Lung (tissue), 12 donors: ENCODE data around the gene PDE9A. TPM values are rescaled to one million over a fixed set of nuclear protein-coding genes. Genes with fewer than 3 reads are reported as not detected.

ENCODE experiments used
- ATAC-seq: fragments of 200-7000 bp; cut with Tn5 transposase; one replicate; pipeline ENCODE4 v1.9.1; 2020; ENCODE audit warnings: moderate number of reproducible peaks; ENCODE audit not compliant: insufficient read depth, low FRiP score
- DNase-seq, 3 donors: peaks; one replicate each; pipeline ENCODE4 v3.0.0-alpha.2; 2013 to 2017
- H3K27ac ChIP-seq, 2 donors: one replicate each; pipeline ENCODE4 v1.5.1; 2013; ENCODE audit warnings: mild to moderate bottlenecking in 2 of 2, moderate library complexity in 2 of 2, control low read depth in 1 of 2, inconsistent platforms in 1 of 2, low read depth in 1 of 2, low read length in 1 of 2
- H3K27me3 ChIP-seq, 3 donors: one replicate each; pipeline ENCODE4 v1.5.1; 2013; ENCODE audit warnings: low read length in 2 of 3; ENCODE audit not compliant: control insufficient read depth in 3 of 3, insufficient read depth in 3 of 3
- H3K36me3 ChIP-seq, 4 donors: one replicate each; pipeline ENCODE4 v1.5.1; 2013; ENCODE audit warnings: low read length in 4 of 4, mild to moderate bottlenecking in 1 of 4, moderate library complexity in 1 of 4; ENCODE audit not compliant: control insufficient read depth in 4 of 4, insufficient read depth in 4 of 4
- H3K4me1 ChIP-seq, 5 donors: one replicate each; pipeline ENCODE4 v1.5.1; 2013; ENCODE audit warnings: low read length in 5 of 5, mild to moderate bottlenecking in 2 of 5, moderate library complexity in 1 of 5; ENCODE audit not compliant: control insufficient read depth in 5 of 5, insufficient read depth in 5 of 5
- H3K4me3 ChIP-seq: one replicate; pipeline ENCODE4 v1.5.1; 2013; ENCODE audit warnings: mild to moderate bottlenecking, control low read depth, moderate library complexity
- H3K9ac ChIP-seq, 2 donors: one replicate each; pipeline ENCODE4 v1.5.1; 2013; ENCODE audit warnings: low read length in 2 of 2, control low read depth in 1 of 2; ENCODE audit not compliant: insufficient read depth in 1 of 2
- H3K9me3 ChIP-seq, 4 donors: one replicate each; pipeline ENCODE4 v1.5.1; 2013; ENCODE audit warnings: low read length in 3 of 4, mild to moderate bottlenecking in 1 of 4, moderate library complexity in 1 of 4; ENCODE audit not compliant: control insufficient read depth in 4 of 4, insufficient read depth in 3 of 4
- CTCF ChIP-seq: IDR thresholded peaks from 2 replicates; pipeline ENCODE4 v1.5.1; 2012; ENCODE audit warnings: mild to moderate bottlenecking; ENCODE audit errors: control extremely low read depth, extremely low read depth
- WGBS, 2 donors: extraction: QIAGEN DNeasy Blood & Tissue Kit; methylation state at CpG; one replicate each; pipeline ENCODE4 v1.1.7; 2013; 5-methylcytosine and 5-hydroxymethylcytosine counted together
- polyA plus RNA-seq, 2 donors: library from polyadenylated mRNA; stranded (reverse); fragments of 200-250 nt; gene quantifications; one replicate each; pipeline ENCODE4 v1.2.1, GENCODE V29; 2013
- total RNA-seq, 2 donors: library from RNA; depleted of rRNA in 1 of 2; stranded (reverse); fragments of >200 nt in 1 of 2; gene quantifications; one replicate each; pipeline ENCODE4 v1.2.1, GENCODE V29; 2014 to 2021
- donor health status: control.
- donor health status: control.
- donor health status: Bipolar disorder and iron deficiency.
- donor health status: healthy.
- donor health status: DM: yes; HTN: yes; CAD: no.

The PDE9A gene
- total and polyA plus RNA-seq, 4 donors, result 5.3 to 17.0 (median 6.9) TPM

GRCh38 chr21:42705746-42706374 is 52.4 kb downstream of the PDE9A start:
- Histone ChIP-seq H3K9ac (no peak overlapping the region), H3K36me3 (no peaks in the 10 kb centered on the region), H3K4me3 (no peak overlapping the region), H3K4me1 (no peaks in the 10 kb centered on the region), H3K9me3 (no peaks in the 10 kb centered on the region), H3K27me3 (no peaks in the 10 kb centered on the region), H3K27ac (no peak overlapping the region)
- TF ChIP-seq CTCF, result no peak
- WGBS, 2 donors, result 81 to 95% methylated on average over 14 of the region's 14 CpGs
- DNase-seq (no peak), ATAC-seq (no peak)

GRCh38 chr21:42706765-42707164 is 53.3 kb downstream of the PDE9A start:
- Histone ChIP-seq H3K36me3 (no peaks in the 10 kb centered on the region), H3K9ac (no peak overlapping the region), H3K27me3 (no peaks in the 10 kb centered on the region), H3K27ac (no peak overlapping the region), H3K4me1 (no peaks in the 10 kb centered on the region), H3K9me3 (no peaks in the 10 kb centered on the region), H3K4me3 (no peak overlapping the region)
- no peak for ATAC-seq
- TF ChIP-seq CTCF, result no peak
- WGBS, 2 donors, result 92 to 94% methylated on average over 13 of the region's 13 CpGs
- no peak for DNase-seq

GRCh38 chr21:42707207-42707830 is 53.9 kb downstream of the PDE9A start:
- TF ChIP-seq CTCF, result no peak
- no peak for ATAC-seq
- H3K36me3 ChIP-seq, result no peaks in the 10 kb centered on the region

More at GRCh38 chr21:42707207-42707830, 53.9 kb downstream of the PDE9A start:
- Histone ChIP-seq H3K27ac (no peak overlapping the region), H3K4me1 (no peaks in the 10 kb centered on the region), H3K27me3 (no peaks in the 10 kb centered on the region), H3K9ac (no peak overlapping the region), H3K4me3 (no peak overlapping the region), H3K9me3 (no peaks in the 10 kb centered on the region)
- WGBS, 2 donors, result 90 to 97% methylated on average over 7 of the region's 7 CpGs
- no peak for DNase-seq
